ENCODE data around the gene ARL6IP5. TPM values are rescaled to one million over a fixed set of nuclear protein-coding genes. Genes with fewer than 3 reads are reported as not detected.

The ARL6IP5 gene
- total and polyA plus RNA-seq, 2 donors (not counting 3 experiments of a cell fraction or from before 2014, with no cell fraction given): 96.9 to 116 TPM

GRCh38 chr3:69121950-69122349 is 37.2 kb downstream of the ARL6IP5 start:
- Histone ChIP-seq H4K20me1 (replicated peaks; ENCODE audit: control insufficient read depth, extremely low read depth, insufficient read depth, low read length) (no peaks in the 10 kb centered on the region), H3K4me2 (ENCODE audit: insufficient read depth, low read length) (peak overlapping the region; percentile 73), H3K27ac (ENCODE audit: insufficient read depth, low read depth, low read length) (no peak overlapping the region), H3K9ac (replicated peaks; ENCODE audit: extremely low read depth, insufficient read depth, low read length) (no peak overlapping the region), H3K4me3 (replicated peaks in 1 of 3; ENCODE audit: insufficient read depth in 1 of 3, low read depth in 1 of 3, low read length in 3 of 3) (no peak overlapping the region), H3K4me1 (ENCODE audit: control insufficient read depth, extremely low read depth, insufficient read depth, low read length) (peaks cover 20% of the 10 kb centered on the region), H3K9me1 (replicated peaks; ENCODE audit: control insufficient read depth, extremely low read depth, insufficient read depth, low read length) (no peaks in the 10 kb centered on the region), H3K36me3 (ENCODE audit: control insufficient read depth in 2 of 2, extremely low read depth in 1 of 2, insufficient read depth in 2 of 2, low read length in 2 of 2) (no peaks in the 10 kb centered on the region), H3K27me3 (ENCODE audit: control insufficient read depth in 2 of 2, insufficient read depth in 2 of 2, low read length in 2 of 2) (no peaks in the 10 kb centered on the region), H3K79me2 (ENCODE audit: control insufficient read depth, insufficient read depth, low read length) (no peaks in the 10 kb centered on the region), H2AFZ (ENCODE audit: low read depth, low read length) (no peak overlapping the region), H3K9me3 (replicated peaks; ENCODE audit: control insufficient read depth, insufficient read depth, low read length) (no peaks in the 10 kb centered on the region)
- TF ChIP-seq GATA2 (IDR thresholded peaks at IDR 0.05; ENCODE audit: insufficient read depth, insufficient read length, low read depth, low read length) (peak; percentile 96), POLR2AphosphoS5 (IDR thresholded peaks at IDR 0.05; ENCODE audit: insufficient read depth, low read depth, low read length) (peak; percentile 74), JUN (IDR thresholded peaks at IDR 0.05; ENCODE audit: borderline replicate concordance, insufficient read depth, insufficient read length, low read depth) (peak; percentile 58), POLR2A (IDR thresholded peaks at IDR 0.05; ENCODE audit: low read depth, low read length) (no peak), FOS (IDR thresholded peaks at IDR 0.05; ENCODE audit: borderline replicate concordance, insufficient read depth, low read length) (peak; percentile 80), EZH2 (IDR thresholded peaks at IDR 0.05; ENCODE audit: borderline replicate concordance, low read depth, low read length, severe bottlenecking) (no peak), CTCF (IDR thresholded peaks at IDR 0.05; ENCODE audit: extremely low read depth in 1 of 2, insufficient read depth in 1 of 2, low read depth in 1 of 2, low read length in 2 of 2) (no peak), MYC (IDR thresholded peaks at IDR 0.05; ENCODE audit: low read depth, low read length) (no peak), MAX (IDR thresholded peaks at IDR 0.05; ENCODE audit: insufficient read depth, insufficient read length) (no peak)
- FAIRE-seq (peak; percentile 89), DNase-seq (ENCODE audit: low read depth, low spot score) (peak; percentile 72)
- CTCF ChIA-PET: interaction anchor here (0.7 to 5.3 kb wide), 21 partner anchors 15 to 550 kb away, joined by 3 to 65 read pairs (median 7); no protein-coding TSS in a partner anchor
- intact Hi-C loops (cut with micrococcal nuclease) (loop anchor here (1.0 to 2.0 kb wide), 4 partner anchors 39 to 549 kb away; no protein-coding TSS in a partner anchor), dilution Hi-C loops (cut with MboI; ENCODE audit: extremely low pct_ligation_motif_present, low sequenced_read_pairs) (no loop called here)
- BruUV-seq (replicated peaks): no TSS peak
- POLR2A ChIA-PET: no interaction called here
